NCI-H2107 treated with DMSO at 0.1 percent for 48 hours (cell line): ENCODE results near the gene ESYT3.
"Not testable (repeated sequence)": the region's sequence is repeated elsewhere in the genome, so short reads cannot be mapped to it uniquely, and the experiment has no call there.

Experiments used
- DNase-seq: peaks from one replicate; lab custom pipeline; 2025; ENCODE audit not compliant: unreplicated experiment; lab: John Stamatoyannopoulos, UW

ESYT3 gene

DNA sequence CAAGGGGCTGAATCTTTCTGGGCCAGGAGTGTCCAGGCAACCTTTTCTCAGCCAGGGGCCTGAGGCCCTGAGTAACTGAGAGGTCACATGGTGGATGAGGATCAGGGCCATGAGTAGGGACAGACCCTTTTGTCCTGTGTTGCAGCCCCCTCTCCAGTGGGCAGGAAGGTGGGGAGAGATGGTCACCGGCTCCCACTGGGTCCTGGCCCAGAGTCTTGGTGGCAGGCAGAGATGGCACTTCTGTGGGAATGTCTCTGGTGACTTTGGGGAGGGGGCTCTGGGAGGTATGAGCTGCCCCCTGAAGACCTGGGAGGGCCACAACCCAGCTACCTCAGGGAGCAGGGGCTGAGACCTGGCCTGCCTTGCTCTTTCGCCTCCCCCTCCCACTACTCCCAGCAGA, 6.8 kb downstream of the ESYT3 start:
- no peak for DNase-seq

DNA sequence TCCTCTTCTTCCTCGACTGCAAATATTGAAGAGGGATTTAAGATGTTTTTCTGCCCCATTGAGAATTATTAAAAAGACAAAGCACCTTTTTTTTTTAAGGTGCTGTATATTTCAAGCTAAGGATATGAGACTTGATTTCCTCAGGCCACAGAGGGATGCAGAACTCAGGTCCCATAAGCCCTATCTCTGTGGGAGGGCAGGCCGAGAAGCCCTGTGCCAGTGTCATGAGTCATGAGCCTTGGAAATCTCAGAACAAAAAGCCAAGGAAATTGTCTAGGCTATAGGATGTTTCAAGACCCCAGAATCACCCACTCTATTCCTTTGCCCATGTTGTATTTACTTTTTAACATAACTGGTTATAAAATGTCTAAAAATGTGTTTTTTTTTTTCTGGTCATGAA, 7.3 kb downstream of the ESYT3 start:
- DNase-seq, result no peak

DNA sequence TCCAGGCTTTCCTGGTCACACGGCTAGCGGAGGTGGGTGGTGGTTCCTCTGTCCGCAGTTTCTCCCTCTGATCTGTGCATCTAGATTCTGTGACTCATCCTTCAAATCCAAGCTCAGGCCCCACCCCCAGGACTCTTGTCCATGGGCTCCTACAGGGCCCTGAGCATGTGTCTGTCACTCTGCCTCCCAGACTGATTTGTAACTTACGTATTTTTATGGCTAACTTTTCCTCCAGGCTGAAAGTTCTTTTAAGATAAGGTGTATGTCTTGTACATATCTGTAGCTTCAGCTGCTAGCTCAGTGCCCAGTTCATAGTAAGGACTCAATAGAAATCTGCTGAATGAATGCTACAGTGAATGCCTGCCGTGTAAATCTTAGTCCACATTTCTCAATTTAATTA, 8.0 kb downstream of the ESYT3 start:
- DNase-seq, result no peak

DNA sequence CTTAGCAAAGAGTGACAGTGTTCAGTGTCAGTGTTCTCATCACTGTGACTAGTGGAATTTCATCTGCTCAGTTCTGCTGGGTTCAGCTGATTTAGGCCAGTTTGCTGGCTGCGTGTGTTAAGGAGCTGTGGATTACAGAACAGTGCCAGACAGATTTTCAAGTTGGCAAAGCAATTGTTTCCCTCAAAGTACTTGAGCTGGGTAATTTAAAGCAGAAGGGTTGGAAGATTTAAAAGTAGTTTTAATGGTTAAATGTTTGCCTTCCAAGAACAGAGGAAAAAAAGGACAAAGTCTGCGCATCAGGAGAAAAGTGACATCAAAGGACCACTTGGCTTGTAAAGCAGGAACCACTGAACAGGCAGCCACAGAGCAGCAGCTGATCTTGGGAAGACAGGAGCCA, 8.7 kb downstream of the ESYT3 start:
- DNase-seq, result no peak

DNA sequence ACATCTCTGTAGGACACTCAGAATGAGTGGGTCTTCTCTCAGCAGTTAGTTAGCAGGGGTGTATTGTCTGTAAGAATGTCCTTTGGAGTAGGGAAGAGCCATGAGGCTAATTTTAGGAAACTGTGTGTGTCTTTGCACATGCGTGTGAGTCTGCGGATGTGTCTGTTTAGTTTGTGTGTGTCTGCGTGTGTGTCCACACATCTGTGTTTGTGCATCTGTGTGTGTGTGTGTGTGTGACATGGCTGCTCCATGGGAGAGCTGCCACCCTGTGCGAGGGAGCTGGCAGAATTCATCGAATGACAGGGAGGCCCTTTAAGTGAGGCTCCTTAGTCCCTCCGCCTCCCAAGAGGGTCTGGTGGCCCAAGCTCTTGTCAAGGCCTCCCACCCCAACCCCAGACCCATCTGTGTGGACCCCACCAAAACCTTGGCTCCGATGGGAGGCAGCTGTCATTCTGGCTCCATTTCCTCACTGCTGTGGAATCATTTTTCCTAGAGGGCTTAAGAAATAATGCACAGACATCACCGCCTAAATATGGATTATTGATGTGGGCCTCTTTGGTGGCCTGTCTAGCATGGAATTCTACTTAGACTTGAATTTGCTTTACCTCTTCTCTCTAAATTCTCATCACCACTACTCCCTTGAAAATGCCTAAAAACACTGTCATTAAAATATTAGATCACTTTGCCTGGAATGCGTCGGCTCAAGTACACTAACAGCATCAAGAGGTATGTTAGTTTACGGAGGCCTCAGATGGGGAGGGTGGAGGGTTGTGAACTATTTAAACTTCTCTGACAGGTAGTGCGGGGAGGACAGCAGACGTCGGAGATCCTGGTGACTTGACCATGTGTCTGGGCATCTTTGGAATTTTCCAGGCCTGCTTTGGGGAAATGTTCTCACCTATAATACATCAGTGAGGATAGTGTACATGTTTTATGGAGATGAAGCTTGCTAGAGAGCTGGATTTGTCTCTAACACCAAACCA, 9.4 kb downstream of the ESYT3 start:
- DNase-seq, result no peak

DNA sequence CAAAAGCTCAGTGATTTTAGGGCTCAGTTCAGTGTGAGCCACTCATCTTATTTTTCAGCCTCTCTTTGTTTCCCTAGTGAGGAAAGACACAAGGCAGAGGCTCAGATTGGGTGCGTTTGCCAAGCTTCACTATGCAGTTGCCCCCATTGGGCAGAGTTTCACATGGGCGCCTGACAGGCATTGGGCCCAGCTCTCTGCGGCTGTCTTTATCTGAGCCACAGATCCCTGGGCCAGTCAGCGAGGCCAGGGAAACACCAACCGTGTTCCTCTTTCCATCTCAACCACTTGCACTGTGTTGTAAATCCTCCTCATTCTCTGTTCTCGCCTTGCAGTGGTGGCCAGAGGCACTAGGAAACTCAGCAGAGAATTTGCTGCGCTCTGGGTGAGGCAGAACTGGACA, 10.8 kb downstream of the ESYT3 start:
- DNase-seq, result no peak

DNA sequence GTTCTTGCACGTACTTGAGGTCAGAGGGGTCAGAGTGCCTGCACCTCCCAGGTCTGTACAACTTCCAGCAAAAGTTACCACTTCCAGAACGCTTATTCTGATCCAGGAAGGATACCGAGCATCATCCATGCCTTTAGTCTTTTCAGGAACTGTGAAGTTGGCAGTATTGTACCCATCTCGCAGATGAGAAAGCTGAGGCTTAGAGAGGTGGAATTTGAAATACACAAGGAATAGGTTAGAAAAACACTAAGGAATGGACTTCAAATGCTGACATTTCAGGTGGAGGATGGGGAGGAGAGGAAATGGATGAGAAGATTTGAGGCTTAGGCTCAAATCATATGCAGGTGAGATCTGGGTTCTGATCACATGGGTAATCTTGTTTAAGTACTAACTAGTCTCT, 11.2 kb downstream of the ESYT3 start:
- DNase-seq, result no peak

DNA sequence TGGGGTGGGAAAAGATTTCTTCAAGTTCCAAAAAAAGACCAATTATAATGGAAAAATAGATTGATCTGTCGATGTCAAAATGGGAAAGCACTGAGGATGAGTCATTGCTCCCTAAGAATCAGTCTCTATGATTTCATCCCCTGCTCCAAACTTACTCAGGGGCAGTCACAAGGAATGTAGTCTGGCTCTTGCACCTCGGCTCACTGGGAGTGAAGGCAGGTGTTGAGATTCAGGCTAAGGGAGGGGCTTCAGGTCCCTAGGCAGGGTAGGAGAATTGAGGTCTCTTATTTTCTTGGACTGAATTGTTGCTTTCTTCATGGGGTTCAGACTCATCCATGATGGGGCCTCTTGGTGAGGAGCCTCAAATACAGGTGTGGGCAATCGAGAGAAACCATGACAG, 14.2 kb downstream of the ESYT3 start:
- no peak for DNase-seq

DNA sequence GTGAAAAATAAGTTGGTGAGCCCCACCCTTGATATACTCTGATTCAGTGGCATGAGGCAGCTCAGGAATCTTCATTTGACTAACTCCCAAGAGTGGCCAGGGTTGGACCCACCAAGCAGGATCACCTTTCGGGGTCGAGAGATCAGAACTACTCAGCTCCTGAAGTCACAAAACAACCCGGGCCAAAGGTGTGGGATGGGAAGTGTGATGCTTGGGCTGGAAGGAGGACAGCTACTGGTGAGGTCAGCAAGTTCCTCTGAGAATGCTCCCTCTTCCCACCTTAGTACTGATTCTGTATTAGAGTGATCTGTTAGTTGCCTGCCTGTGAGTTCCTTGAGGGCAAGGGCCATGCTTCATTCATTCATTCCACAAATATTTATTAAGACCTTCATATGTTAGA, 15.1 kb downstream of the ESYT3 start:
- DNase-seq, result no peak

DNA sequence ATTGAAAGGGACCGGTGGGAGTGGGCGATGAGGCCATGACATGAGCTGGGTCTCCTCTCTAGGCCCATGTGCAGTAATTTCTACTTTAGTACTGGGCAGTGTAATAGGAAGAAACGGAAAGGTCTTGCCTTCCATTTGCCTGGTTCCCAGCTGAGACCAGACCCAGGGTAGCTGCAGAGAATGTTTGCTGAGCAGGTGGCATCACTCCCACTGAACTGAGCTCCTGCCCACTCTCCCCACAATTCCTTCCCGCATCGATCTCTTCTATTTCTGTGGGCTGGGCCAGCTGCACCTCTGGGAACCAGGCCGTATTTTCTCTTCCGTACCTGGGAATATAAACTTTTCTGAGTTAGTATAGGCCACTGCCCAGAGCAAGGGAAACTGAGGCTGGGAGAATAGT, 15.8 kb downstream of the ESYT3 start:
- no peak for DNase-seq

DNA sequence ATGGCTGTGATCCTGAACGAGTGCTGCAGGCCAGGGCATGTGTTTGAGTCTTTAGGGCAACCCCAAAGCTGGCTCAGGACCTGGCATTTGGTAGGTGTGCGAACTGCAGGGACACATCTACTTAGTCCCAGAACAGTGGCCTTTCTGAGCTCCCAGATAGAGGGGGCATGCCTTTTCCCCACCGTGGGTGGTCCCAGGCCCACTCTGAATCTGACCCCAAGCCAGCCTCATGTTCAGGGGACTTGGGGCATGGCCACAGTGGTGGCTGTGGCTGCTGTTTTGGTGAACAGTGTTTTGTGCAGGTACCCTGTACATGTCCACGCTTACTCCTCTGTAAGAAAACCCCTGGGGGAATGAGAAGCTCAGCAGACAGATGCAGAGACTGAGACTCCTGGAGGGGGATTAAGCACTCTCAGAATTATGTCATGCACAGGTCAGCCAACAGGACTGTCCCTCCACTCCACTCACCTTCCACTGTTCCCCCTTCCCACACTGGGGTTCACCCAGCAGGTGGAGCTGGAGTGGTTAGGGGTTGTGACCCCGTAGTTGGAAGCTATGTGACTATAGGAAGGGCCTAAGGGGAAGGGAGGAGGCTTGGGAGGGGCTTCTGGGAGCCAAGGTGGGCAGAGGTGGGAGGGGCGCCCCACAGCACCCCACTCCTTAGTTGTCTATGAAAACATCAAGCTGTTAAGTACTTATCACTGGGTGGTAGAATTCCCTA, 16.4 kb downstream of the ESYT3 start:
- no peak for DNase-seq

DNA sequence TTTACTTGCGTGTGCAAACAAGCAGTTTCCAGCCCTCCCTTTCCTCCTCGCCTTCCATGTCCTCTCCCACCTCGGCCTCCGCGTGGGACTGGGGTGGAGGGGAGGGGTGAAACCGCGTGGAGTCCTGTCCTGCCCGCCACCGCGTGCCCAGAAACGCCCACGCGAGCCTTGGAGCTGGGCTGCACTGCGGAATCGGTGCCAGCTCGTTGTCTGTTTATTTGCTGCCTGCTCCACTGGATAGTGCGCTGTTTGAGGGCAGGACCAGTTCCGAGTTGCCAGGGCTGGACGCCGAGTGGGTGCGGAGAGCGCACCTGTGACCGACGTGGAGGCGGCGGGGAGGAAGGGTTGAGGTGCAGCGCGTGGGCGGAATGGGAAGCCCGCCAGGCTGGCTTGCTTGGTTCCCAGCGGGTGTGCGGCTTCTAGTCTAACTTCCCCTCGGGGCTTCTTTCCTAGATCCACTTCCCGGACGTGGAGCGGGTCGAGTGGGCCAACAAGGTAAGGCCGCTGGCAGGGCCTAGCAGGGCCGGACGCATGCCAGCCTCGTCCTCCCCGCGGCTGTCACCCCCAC, 17.3 kb downstream of the ESYT3 start:
- DNase-seq, result no peak

DNA sequence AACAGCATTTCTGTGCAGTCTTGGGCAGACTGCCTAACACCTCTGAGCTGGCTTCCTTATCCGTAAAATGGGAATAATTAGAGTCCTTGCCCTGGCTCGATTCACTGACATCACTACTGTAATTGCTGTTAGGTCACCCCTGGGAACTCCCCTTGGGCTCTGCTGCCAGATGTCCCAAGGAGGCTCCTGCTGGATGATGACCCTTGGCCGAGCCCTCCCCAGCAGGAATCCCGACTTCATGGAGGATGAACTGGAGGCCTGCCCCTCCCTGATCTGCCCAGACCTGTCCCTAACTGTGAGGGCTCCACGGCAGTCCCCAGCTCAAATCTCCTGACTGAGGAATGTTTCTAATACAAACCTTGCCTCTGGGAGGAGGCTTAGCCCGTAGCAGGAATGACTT, 18.0 kb downstream of the ESYT3 start:
- DNase-seq, result no peak

DNA sequence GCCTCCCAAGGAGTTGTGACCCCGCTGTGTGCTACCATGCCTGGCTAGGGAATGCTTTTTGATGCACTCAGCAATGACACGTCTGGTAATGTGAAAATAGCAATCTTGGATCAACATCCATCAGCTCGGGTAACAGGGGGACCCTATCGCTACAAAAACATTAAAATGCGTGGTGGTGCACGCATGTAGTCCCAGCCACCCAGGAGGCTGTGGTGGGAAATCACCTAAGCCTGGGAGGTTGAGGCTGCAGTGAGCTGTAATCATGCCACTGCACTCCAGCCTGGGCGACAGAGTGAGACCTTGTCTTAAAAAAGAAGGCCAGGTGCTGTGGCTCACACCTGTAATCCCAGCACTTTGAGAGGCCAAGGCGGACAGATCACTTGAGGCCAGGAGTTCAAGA, 19.5 kb downstream of the ESYT3 start:
- not testable (repeated sequence) for DNase-seq

DNA sequence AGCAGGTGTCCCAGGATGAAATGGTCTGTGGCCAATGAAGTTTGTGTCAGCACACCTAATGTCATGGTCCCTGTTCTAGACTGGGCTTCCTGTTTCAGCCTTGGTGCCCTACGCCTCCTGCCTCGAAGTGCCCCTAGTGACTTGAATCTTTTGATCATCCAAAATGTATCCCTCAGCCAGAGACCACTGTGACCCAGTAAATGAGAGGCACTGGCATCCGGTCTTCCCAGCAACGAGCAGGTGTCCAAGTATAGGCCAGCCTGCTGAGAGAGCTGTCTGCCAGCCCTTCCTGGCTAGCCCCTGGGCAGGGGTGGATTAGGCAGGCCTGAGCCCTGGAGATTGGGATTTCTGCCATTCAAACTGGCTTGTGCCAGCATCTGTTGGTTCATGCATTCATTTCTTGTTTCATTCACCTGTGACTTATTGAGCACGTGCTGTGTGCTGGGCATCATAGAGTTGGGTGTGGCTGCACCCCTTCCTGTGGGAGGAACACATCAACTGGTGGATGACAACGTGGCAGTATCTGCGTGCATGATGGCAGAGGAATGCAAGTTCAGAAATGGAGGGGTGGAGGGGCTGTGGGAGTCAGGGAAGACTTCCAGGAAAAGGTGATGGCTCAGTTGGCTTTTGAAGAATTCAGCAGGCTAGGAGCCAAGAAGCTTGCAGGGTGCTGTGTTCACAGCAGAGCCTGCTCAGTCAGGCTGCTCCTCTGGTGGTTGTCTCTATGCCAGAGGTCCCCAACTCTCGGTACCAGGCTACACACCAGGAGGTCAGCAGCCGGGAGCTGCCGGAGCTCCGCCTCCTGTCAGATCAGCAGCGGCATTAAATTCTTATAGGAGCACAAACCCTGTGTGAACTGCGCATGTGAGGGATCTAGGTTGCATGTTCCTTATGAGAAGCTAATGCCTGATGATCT, 21.6 kb downstream of the ESYT3 start:
- DNase-seq, result no peak

DNA sequence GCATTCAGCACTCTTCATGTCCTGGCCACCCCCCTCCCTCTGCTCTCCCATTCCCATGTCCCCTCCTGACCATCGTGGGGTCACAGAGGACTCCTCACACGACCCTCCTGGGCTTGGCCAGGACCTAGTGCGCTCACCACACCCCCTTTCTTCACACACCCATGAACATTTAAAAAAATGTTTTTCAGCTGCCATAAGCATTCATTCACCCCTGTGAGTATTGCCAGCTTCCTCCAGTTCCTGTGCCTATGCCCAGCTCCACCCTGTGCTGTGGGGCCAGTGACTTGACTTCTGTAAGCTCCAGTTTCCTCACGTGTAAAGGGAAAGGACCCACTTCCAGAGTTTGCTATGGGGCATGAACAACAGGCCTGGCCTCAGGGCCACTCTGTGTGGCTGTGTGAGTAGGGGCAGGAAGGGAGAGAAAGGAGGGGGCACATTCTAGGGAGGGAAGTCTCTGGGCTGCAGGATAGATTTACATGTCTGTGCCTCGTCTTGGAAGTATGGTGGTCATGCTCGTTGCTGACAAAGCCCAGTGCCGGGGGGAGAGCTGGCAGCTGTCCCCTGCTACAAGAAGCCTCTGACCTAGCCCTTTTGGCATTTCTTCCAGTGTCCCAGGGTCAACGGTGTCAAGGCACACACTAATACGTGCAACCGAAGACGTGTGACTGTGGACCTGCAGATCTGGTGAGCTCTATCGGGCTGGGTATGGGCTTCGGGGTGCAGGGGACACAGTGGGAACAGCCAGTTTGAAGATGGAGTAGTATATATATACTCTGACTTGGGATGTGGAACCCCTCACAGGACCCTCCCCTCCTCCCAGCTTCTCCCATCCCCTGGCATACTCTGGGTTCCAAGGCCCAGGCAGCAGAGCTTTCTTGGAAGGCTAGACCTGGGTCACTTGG, 22.8 kb downstream of the ESYT3 start:
- no peak for DNase-seq

DNA sequence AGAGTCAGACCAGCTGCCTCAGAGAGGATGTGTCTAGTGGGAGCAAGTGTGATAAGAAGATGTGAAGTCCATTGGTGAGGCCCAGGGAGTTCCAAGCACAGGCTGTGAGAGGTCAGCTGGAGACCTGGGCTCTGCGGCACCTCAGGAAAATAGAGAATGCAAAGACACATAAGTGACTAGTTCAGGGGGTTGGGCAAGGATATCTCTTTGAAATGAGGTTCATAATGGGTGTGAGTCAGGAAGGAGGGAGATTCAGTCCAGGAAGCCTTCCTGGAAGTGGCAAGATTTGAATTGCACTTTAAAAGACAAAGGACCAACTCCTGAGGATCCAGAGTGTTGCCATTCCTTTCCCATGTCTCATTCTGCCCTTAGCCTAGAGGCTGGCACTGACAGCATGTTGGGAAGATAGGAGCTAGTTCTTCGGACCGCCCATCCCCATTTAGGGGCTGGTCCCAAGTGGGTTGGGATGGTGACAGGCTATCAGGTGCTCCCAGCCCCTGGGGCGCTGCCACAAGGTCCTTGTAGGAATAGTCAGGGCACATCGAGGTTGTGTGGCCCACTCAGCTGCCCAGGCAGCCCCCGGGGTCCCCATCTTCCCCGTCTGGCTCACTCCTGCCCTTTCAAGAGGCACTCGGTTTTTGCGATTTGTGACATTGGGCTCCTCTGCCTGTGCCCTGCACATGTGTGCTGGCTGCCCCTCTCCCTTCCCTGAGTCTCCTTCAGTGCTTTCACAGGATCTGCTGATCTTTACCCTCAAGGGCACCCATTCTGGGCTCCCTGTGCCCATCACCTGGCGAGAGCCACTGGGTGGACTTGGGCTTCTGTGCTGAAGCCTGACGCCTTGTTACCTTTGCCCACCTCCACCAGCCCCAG, 23.7 kb downstream of the ESYT3 start:
- DNase-seq, result no peak

DNA sequence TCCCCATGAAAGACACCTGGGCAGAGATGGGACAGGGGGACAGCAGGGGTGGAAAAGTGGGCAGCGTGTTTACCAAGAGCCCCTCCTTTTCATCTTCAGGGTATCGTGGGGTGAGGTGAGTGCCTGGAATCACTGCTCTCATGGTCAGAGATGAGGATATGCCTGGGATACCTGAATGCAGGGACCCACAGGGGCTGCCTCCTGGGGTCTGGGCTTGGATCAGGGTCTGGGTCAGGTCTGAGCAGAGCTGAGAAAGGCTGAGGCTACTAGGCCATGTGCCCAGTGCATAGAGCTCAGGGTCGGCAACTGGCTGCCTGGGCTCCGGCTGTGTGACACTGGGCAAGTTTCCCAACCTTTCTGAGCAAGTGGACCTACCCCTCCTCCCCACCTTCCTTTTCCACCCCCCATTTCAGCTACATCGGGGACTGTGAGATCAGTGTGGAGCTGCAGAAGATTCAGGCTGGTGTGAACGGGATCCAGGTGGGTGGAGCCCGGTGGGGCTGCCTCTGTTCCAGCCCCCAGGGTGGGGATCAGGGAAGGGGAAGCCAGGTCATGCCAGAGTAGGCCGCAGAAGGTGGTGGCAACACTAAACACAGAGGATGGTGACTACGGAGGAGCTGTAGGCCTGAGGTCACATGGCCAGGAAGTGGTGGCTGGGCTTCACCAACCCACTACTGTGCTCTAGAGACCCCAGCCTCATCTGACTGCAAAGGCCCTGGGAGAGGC, 24.5 kb downstream of the ESYT3 start:
- DNase-seq, result no peak
